Chondrocyte (in vitro differentiated cells): ENCODE results near the gene KIF6. TPM values are rescaled to one million over a fixed set of nuclear protein-coding genes. Genes with fewer than 3 reads are reported as not detected.

Source experiments
- DNase-seq: peaks from one replicate; pipeline ENCODE4 v3.0.0; 2021; ENCODE audit warnings: mixed read lengths, low spot score
- H3K27ac Mint-ChIP-seq: one replicate; pipeline ENCODE4 v1.8.0; 2021; ENCODE audit warnings: mild to moderate bottlenecking, moderate library complexity, mixed read lengths; ENCODE audit not compliant: unreplicated experiment
- H3K27me3 Mint-ChIP-seq: 2 replicates; pipeline ENCODE4 v1.8.0; 2021; ENCODE audit warnings: low read depth, mixed read lengths
- H3K36me3 Mint-ChIP-seq: 2 replicates; pipeline ENCODE4 v1.8.0; 2021; ENCODE audit warnings: low read depth, mixed read lengths
- H3K4me1 Mint-ChIP-seq: 2 replicates; pipeline ENCODE4 v1.8.0; 2021; ENCODE audit warnings: low read depth, mild to moderate bottlenecking, mixed read lengths
- H3K4me3 Mint-ChIP-seq: one replicate; pipeline ENCODE4 v1.8.0; 2021; ENCODE audit warnings: mild to moderate bottlenecking, moderate library complexity, mixed read lengths; ENCODE audit not compliant: unreplicated experiment
- H3K9me3 Mint-ChIP-seq: 2 replicates; pipeline ENCODE4 v1.8.0; 2021; ENCODE audit warnings: low read depth, mixed read lengths
- CTCF ChIP-seq: fragments of 200-600 bp; sonication (generic); IDR thresholded peaks from 2 replicates; pipeline ENCODE4 v1.5.0; 2021; ENCODE audit warnings: antibody characterized with exemption, mild to moderate bottlenecking, moderate library complexity
- total RNA-seq: library from RNA; stranded (reverse); gene quantifications from 3 replicates; pipeline ENCODE4 v1.2.1, GENCODE V29; 2021

The KIF6 gene
- total RNA-seq, 1 donor from 2014 or later = 0.62 TPM

- Mint-ChIP-seq H3K27me3 (no peaks in the 10 kb centered on the region), H3K4me1 (peaks cover 46% of the 10 kb centered on the region), H3K4me3 (no peak overlapping the region), H3K27ac (peak overlapping the region; percentile 25), H3K36me3 (no peaks in the 10 kb centered on the region), H3K9me3 (peaks cover 4% of the 10 kb centered on the region)
- DNase-seq = no peak
- TF ChIP-seq CTCF = no peak
These were observed 303.0 kb downstream of the KIF6 start for GRCh38 chr6:39422238-39422637.

GRCh38 chr6:39421383-39422225 lies 303.6 kb downstream of the KIF6 start:
- TF ChIP-seq CTCF = no peak
- Mint-ChIP-seq H3K4me3 (no peak overlapping the region), H3K27ac (no peak overlapping the region), H3K9me3 (peaks cover 4% of the 10 kb centered on the region), H3K36me3 (no peaks in the 10 kb centered on the region), H3K27me3 (no peaks in the 10 kb centered on the region), H3K4me1 (peaks cover 50% of the 10 kb centered on the region)
- DNase-seq = no peak

GRCh38 chr6:39420300-39421265 lies 304.6 kb downstream of the KIF6 start:
- Mint-ChIP-seq H3K27me3 (no peaks in the 10 kb centered on the region), H3K9me3 (peaks cover 4% of the 10 kb centered on the region), H3K36me3 (no peaks in the 10 kb centered on the region), H3K4me1 (peaks cover 50% of the 10 kb centered on the region), H3K4me3 (no peak overlapping the region), H3K27ac (peak overlapping the region; percentile 77)
- no peak for DNase-seq
- no peak for TF ChIP-seq CTCF

- no peaks in the 10 kb centered on the region for H3K27me3 Mint-ChIP-seq
- peaks cover 48% of the 10 kb centered on the region for H3K4me1 Mint-ChIP-seq
- no peak overlapping the region for H3K4me3 Mint-ChIP-seq
- no peak for TF ChIP-seq CTCF
- peak overlapping the region; percentile 43 for H3K27ac Mint-ChIP-seq
- no peaks in the 10 kb centered on the region for H3K36me3 Mint-ChIP-seq
- no peak for DNase-seq
- H3K9me3 Mint-ChIP-seq = peaks cover 4% of the 10 kb centered on the region
These were observed 305.6 kb downstream of the KIF6 start for GRCh38 chr6:39419607-39420006.

- Mint-ChIP-seq H3K36me3 (no peaks in the 10 kb centered on the region), H3K4me3 (no peak overlapping the region), H3K27ac (peak overlapping the region; percentile 92), H3K27me3 (no peaks in the 10 kb centered on the region), H3K4me1 (peaks cover 48% of the 10 kb centered on the region), H3K9me3 (peaks cover 4% of the 10 kb centered on the region)
- no peak for TF ChIP-seq CTCF
- no peak for DNase-seq
These were observed 307.8 kb downstream of the KIF6 start for GRCh38 chr6:39417440-39417839.
